GM12878 (cell line): ENCODE data around the gene MBOAT1. TPM values are rescaled to one million over a fixed set of nuclear protein-coding genes. Genes with fewer than 3 reads are reported as not detected.

Experiments
- ATAC-seq: fragments of 200-7000 bp; cut with Tn5 transposase; 3 replicates; pipeline ENCODE4 v1.9.1; 2020; ENCODE audit warnings: mild to moderate bottlenecking, moderate library complexity
- BruUV-seq: library from RNA; stranded (reverse); fragments of 400-500 nt; replicated peaks from 2 replicates; lab custom pipeline; 2021; lab: Mats Ljungman, UMichigan
- CTCF ChIA-PET: fragments of 300-600 bp; sonication (Branson Sonifier 250); formaldehyde crosslinking; extraction: SDS; loops from one replicate; lab custom pipeline; 2021; ENCODE audit warnings: inconsistent platforms; lab: Yijun Ruan, JAX
- POLR2A ChIA-PET: fragments of 350-600 bp; formaldehyde crosslinking; extraction: SDS; loops from one replicate; lab custom pipeline; 2021; ENCODE audit warnings: inconsistent platforms; lab: Charles Lee
- RAD21 ChIA-PET: fragments of 300-600 bp; sonication (Branson Sonifier 250); formaldehyde crosslinking; loops from one replicate; lab custom pipeline; 2023; ENCODE audit warnings: antibody characterized with exemption; ENCODE audit not compliant: unreplicated experiment; lab: Charles Lee
- SMC1A ChIA-PET: fragments of 300-600 bp; sonication (Branson Sonifier 250); formaldehyde crosslinking; loops from one replicate; lab custom pipeline; 2023; ENCODE audit not compliant: unreplicated experiment, uncharacterized antibody; lab: Charles Lee
- DNase-seq: peaks from one replicate; pipeline ENCODE4 v3.0.0-alpha.2; 2011; ENCODE audit warnings: low read depth, low spot score
- FAIRE-seq: peaks from 3 replicates; lab custom pipeline; 2011; peaks lifted over from hg19 to GRCh38; lab: Jason Lieb, UNC
- H2AFZ ChIP-seq: 2 replicates; pipeline ENCODE4 v1.6.0; 2011; ENCODE audit warnings: low read depth, low read length, control low read depth; ENCODE audit not compliant: control insufficient read depth
- H3K27ac ChIP-seq: 2 replicates; pipeline ENCODE4 v1.5.1; 2011; ENCODE audit warnings: control low read depth; ENCODE audit not compliant: control insufficient read depth, insufficient read depth
- H3K27me3 ChIP-seq, 2 experiments: replicated peaks in 1 of 2; 2 replicates each; pipeline versions ENCODE4 v1.6.0 to v1.6.1; 2011; ENCODE audit warnings: low read length in 1 of 2; ENCODE audit not compliant: control insufficient read depth in 2 of 2, insufficient read depth in 2 of 2
- H3K36me3 ChIP-seq, 2 experiments: 2 replicates each; pipeline ENCODE4 v1.5.1; 2011; ENCODE audit warnings: low read length in 1 of 2; ENCODE audit not compliant: control insufficient read depth in 2 of 2, insufficient read depth in 2 of 2
- H3K4me1 ChIP-seq: 2 replicates; pipeline ENCODE4 v1.6.1; 2011; ENCODE audit warnings: mild to moderate bottlenecking, low read length, moderate library complexity, mixed read lengths; ENCODE audit not compliant: control insufficient read depth, insufficient read depth
- H3K4me2 ChIP-seq: 2 replicates; pipeline ENCODE4 v1.6.0; 2011; ENCODE audit warnings: control low read depth; ENCODE audit not compliant: control insufficient read depth, insufficient read depth
- H3K4me3 ChIP-seq: fragments of 200-600 bp; sonication (generic); 2 replicates; pipeline ENCODE4 v1.5.1; 2016
- H3K79me2 ChIP-seq: 2 replicates; pipeline ENCODE4 v1.6.0; 2011; ENCODE audit warnings: low read length; ENCODE audit not compliant: control insufficient read depth, insufficient read depth
- H3K9ac ChIP-seq: 2 replicates; pipeline ENCODE4 v1.8.0; 2011; ENCODE audit warnings: low read length, control low read depth, mixed read lengths; ENCODE audit not compliant: control insufficient read depth, insufficient read depth
- H3K9me3 ChIP-seq: replicated peaks from 3 replicates; pipeline ENCODE4 v1.5.1; 2011; ENCODE audit warnings: mild to moderate bottlenecking, low read length; ENCODE audit not compliant: control insufficient read depth, insufficient read depth
- H4K20me1 ChIP-seq: 2 replicates; pipeline ENCODE4 v1.6.0; 2011; ENCODE audit not compliant: control insufficient read depth, insufficient read depth
- CREB1 ChIP-seq: IDR thresholded peaks from 2 replicates; pipeline ENCODE4 v1.6.1; 2012; ENCODE audit warnings: low read depth, mild to moderate bottlenecking, inconsistent platforms
- GATAD2B ChIP-seq: fragments of 450-650 bp; conservative IDR thresholded peaks from 2 replicates; pipeline ENCODE4 v1.6.1; 2017; ENCODE audit warnings: low read depth, mild to moderate bottlenecking, moderate library complexity
- TCF3 ChIP-seq: IDR thresholded peaks from 2 replicates; pipeline ENCODE4 v1.6.1; 2012; ENCODE audit warnings: low read depth, mild to moderate bottlenecking, low read length, borderline replicate concordance; ENCODE audit not compliant: insufficient read depth
- WGBS: methylation state at CpG from one replicate; pipeline ENCODE4 v1.1.6; 2016; ENCODE audit warnings: low lambda C conversion rate; ENCODE audit not compliant: insufficient replicate concordance, insufficient coverage; ENCODE audit errors: missing lambda C conversion rate; 5-methylcytosine and 5-hydroxymethylcytosine counted together
- in situ Hi-C: fragments of 300-500 bp; cut with MboI; formaldehyde crosslinking; loops from 9 replicates; pipeline ENCODE4 v1.14.3; 2018; ENCODE audit warnings: mixed read lengths
- intact Hi-C: fragments of 100-400 bp; cut with micrococcal nuclease; formaldehyde crosslinking; loops from one replicate; pipeline ENCODE4 v1.14.2; 2022; ENCODE audit not compliant: unreplicated experiment
- polyA plus RNA-seq, 11 experiments: library from polyadenylated mRNA; depleted of rRNA in 4 of 11; unstranded in 6 of 11; stranded (reverse) in 5 of 11; fragments of >200 nt; fragmentation: Nextera tagmentation in 4 of 11; fragmentation: Illumina TruSeq in 1 of 11; extraction: Ambion mirVana in 4 of 11; extraction: Trizol in 1 of 11; gene quantifications; 1 replicate in 1 of 11; 2 replicates in 10 of 11; pipeline versions ENCODE4 v1.2.1 to v1.2.3, GENCODE V29; 2011 to 2016; ENCODE audit warnings: inconsistent platforms in 2 of 11, missing spikeins in 2 of 11, low read depth in 1 of 11
- total RNA-seq, 4 experiments: library from RNA; depleted of rRNA in 3 of 4; stranded (reverse); fragments of >200 nt in 3 of 4; fragmentation: Illumina TruSeq in 1 of 4; extraction: Trizol in 1 of 4; gene quantifications; 2 replicates each; pipeline versions ENCODE4 v1.2.1 to v1.2.3, GENCODE V29; 2013 to 2021
- TF ChIP-seq, protein P1 (sequence below): fragments of 450-650 bp; IDR thresholded peaks from 2 replicates; pipeline ENCODE4 v1.6.1; 2018; ENCODE audit warnings: mild to moderate bottlenecking, low read depth, moderate library complexity; ENCODE audit not compliant: partially characterized antibody

The MBOAT1 gene
- total and polyA plus RNA-seq, 10 of the 15 experiments (the other 5 are each of a cell fraction or from before 2014, with no cell fraction given), result 0.39 to 21.0 (median 11.6) TPM

GRCh38 chr6:20191992-20192391 lies 20.3 kb downstream of the MBOAT1 start:
- Histone ChIP-seq H3K36me3 (0 out of 4 replicates have a peak, but pooled peaks cover 0 to 2% of the 10 kb centered on the region in 2 experiments), H3K27me3 (no peaks in the 10 kb centered on the region), H3K4me3 (no peak overlapping the region), H3K27ac (no peak overlapping the region), H3K4me2 (no peak overlapping the region), H3K9me3 (peaks cover 3% of the 10 kb centered on the region), H3K9ac (no peak overlapping the region), H4K20me1 (no peaks in the 10 kb centered on the region), H3K4me1 (no peaks in the 10 kb centered on the region), H2AFZ (no peak overlapping the region), H3K79me2 (peaks cover 4% of the 10 kb centered on the region)
- ChIA-PET RAD21 (no interaction called here), SMC1A (interaction anchor here (0.9 to 1.7 kb wide), 4 partner anchors 8 to 230 kb away, joined by 3 to 5 read pairs (median 4); no protein-coding TSS in a partner anchor), POLR2A (no interaction called here), CTCF (interaction anchor here (1.2 to 1.9 kb wide), 3 partner anchors 9 to 65 kb away, joined by 4 to 5 read pairs (median 5); no protein-coding TSS in a partner anchor)
- FAIRE-seq (no peak), DNase-seq (no peak), ATAC-seq (no peak)
- TF ChIP-seq CREB1 (no peak), TCF3 (no peak), GATAD2B (no peak)
- TF ChIP-seq, protein P1, sequence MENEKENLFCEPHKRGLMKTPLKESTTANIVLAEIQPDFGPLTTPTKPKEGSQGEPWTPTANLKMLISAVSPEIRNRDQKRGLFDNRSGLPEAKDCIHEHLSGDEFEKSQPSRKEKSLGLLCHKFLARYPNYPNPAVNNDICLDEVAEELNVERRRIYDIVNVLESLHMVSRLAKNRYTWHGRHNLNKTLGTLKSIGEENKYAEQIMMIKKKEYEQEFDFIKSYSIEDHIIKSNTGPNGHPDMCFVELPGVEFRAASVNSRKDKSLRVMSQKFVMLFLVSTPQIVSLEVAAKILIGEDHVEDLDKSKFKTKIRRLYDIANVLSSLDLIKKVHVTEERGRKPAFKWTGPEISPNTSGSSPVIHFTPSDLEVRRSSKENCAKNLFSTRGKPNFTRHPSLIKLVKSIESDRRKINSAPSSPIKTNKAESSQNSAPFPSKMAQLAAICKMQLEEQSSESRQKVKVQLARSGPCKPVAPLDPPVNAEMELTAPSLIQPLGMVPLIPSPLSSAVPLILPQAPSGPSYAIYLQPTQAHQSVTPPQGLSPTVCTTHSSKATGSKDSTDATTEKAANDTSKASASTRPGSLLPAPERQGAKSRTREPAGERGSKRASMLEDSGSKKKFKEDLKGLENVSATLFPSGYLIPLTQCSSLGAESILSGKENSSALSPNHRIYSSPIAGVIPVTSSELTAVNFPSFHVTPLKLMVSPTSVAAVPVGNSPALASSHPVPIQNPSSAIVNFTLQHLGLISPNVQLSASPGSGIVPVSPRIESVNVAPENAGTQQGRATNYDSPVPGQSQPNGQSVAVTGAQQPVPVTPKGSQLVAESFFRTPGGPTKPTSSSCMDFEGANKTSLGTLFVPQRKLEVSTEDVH, result no peak
- WGBS, result 68% methylated on average over 1 of the region's 1 CpG
- intact Hi-C loops, result no loop called here
- BruUV-seq, result TSS peak; percentile 4
- in situ Hi-C loops, result no loop called here
